ENCODE results near the gene SKA1.

SKA1 gene, protein sequence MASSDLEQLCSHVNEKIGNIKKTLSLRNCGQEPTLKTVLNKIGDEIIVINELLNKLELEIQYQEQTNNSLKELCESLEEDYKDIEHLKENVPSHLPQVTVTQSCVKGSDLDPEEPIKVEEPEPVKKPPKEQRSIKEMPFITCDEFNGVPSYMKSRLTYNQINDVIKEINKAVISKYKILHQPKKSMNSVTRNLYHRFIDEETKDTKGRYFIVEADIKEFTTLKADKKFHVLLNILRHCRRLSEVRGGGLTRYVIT

DNA sequence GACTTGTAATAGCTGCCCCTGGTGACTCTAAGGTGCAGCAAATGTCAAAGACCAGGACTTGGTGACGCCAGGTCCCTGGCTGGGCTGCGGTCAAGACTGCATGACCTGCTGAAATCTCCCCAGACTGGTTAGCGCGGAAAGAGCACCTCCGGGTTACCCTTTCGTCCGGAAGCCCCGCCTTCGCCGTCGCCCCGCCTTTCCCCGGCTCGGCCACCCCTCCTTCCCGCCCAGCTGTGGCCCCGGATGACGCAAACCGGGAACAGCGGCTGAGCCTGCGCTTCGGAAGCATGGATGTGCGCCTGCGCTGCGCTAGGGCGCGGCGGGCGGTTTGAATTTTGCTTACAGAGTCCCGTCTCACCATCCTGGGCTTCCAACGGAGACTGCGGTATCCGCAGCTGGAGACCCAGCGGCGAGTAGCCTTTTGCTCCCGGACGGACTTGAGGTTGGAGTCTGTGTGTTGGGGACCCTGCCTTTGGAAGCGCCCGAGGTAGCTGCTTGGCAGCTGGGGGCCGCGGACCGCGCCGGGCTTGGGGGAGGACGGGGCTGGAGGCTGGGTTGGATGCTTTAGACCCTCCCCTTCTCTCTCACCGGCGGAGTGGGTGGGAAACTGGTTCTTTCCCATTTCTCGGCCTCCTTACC lies at the start of gene SKA1:
TSS of gene SKA1 (plus strand) at position 294 of the 639 bp plus-strand sequence. CDS start 785 bp downstream, outside the sequence.
- peak; percentile 97 for DNase-seq

DNA sequence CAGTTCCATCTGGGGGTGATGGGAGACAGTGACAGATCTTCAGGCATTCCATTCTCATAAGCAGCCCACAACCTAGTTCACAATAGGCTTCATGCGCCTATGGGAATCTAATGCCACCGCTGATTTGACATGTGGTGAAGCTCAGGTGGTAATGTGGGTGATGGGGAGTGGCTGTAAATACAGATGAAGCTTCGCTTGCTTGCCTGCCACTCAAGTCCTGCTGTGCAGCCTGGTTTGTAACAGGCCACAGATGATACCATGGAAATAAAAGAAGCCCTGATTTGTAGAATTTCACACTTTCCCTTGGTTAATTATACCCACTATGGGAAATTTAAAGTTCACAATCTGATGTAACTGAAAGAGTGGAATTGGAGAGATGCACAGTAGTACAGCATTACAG lies 46.9 kb upstream of the SKA1 start:
- no peak for DNase-seq

DNA sequence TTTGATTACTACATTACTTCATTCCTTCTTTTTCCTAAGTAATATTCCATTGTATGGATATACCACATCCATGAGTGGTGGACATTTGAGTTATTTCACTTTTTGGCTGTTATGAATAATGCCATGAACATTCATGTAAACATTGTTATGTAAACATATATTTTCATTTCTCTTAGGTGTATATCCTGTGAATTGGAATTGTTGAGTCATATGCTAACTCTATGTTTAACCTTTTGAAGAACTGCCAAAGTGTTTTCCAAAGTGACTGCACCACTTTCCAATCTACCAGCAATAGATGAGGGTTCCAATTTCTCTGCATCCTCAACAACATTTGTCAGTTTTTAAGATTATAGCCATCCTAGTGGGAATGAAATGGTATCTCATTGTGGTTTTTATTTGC lies 44.7 kb upstream of the SKA1 start:
- DNase-seq, result no peak

DNA sequence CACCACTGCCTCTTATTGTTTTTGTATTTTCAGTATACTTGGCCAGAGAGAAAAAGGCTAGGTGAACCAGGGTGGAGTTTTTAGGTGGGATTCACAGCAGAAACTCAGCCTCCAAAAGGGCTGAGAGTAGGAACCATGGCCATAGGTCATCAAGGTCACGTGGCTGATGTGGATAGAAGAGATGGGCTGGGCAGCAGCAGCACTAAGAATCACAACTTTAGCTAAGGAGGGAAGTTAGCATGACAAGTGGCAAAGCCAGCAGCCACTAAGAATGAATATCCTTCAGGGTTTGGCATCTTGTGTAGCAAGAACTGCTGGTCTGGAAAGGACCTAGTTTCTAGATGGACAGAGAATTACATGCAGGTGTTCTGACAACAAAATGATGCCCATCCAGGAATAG lies 43.2 kb upstream of the SKA1 start:
- no peak for DNase-seq

DNA sequence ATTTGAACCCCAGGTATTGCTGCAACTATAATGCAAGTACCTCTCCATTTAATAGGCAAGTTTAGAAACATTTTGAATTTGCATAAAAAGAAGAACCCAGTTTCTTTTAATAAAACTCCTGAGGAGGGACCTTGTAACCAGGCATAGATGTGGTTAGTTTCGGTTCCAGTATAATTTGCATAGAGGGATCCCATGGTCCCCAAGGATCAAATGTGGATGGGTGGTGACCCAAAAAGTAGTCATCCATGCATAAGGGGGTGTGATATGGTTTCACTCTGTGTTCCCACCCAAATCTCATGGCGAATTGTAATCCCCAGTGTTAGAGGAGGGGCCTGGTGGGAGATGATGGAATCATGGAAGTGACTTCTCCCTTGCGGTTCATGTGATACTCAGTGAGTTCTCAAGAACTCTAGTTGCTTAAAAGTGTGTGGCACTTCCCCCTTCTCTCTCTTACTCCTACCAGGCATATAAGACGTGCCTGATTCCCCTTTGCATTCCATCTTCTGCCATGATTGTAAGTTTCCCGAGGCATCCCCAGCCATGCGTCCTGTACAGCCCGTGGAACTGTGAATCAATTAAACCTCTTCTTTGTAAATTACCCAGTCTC lies 40.2 kb upstream of the SKA1 start:
- DNase-seq, result no peak

DNA sequence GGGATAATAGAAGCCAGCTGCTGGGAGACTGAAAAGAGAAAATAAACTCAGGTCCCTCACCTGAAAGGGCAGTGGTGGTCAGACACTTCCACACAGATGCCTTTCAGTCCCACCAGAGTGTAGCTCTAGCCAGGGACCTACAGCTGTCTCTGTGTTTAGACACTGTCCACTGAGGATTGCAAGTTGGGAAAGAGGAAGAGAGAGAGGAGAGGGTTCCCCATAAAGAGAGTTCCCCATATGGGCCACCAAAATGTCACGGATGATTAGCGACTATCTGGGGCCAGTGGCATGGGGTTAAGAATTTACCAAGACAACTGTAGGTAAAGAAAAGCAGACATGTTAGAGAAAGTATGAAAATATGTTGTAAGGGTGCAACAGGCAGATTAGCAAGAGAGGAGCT lies 36.7 kb upstream of the SKA1 start:
- DNase-seq, result no peak

DNA sequence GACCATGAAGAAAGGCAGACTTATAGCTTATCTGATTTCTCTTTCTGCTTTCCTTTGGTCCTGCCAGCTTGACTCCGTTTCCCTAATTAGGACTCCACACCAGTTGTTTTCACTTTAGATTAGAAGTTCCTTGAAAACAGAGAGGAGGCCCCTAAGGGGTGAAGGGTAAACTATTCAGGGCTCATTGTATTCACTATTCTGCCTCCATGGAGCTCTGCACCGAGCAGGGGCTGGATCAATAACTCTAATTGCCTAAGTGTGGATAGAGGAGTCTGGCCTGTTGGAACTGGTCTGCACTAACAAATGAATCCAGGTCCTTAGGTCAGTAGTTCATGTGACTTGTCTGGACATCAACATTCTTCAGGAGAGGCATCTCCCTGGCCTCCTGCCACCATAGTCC lies 36.1 kb upstream of the SKA1 start:
- no peak for DNase-seq

DNA sequence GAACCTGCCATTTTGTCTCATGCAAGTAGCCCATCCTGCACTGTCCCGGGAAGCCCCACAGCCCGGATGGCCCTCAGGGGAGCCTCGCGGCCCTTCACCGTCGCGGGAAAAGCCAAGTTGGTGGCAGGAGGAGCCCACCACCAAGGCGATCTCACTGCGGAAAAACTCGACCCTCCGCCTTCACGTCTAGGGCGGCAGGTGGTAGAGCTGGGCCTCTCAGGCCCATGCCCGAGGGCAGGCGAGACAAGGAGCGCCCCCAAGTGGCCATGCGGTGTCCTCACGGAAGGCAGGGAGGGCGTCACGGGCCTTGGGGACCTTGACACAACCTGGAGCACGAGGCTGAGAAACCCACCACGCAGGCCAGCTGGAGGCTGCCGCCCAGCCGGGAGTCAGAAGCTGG lies 34.8 kb upstream of the SKA1 start:
- DNase-seq, result no peak

DNA sequence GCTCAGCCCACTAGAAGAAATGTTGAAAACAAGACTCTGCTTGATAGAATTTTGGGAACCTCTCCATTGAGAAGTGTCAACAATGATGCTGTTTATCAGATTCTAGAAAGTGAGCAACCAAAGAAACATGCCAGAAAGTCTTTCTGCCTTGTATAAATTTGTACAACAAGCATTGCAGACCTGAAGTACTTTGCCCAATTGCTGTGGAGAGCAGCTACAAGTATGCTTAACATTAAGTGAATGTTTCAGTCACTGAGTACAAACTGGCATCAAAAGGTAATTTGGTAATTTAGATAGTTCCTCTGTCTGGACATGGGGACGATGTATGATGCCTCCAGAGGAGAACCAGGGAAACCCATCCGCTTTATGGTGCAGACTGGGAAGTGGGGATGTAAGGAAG lies 33.4 kb upstream of the SKA1 start:
- no peak for DNase-seq

DNA sequence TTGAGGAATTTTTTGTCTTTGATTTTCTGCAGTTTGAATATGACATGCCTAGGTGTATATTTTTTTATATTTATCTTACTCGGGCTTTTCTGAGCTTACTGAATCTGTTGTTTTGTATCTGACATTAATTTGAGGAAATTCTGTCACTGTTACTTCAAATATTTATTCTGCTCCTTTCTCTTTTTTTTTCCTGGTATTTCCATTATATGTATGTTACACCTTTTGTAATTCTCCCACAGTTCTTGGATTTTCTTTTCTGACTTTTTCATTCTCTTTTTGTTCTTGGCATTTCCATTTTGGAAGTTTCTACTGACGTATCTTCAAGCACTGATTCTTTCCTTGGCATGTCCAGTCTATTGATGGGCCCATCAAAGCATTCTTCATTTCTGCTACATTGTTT lies 24.1 kb upstream of the SKA1 start:
- DNase-seq, result no peak

DNA sequence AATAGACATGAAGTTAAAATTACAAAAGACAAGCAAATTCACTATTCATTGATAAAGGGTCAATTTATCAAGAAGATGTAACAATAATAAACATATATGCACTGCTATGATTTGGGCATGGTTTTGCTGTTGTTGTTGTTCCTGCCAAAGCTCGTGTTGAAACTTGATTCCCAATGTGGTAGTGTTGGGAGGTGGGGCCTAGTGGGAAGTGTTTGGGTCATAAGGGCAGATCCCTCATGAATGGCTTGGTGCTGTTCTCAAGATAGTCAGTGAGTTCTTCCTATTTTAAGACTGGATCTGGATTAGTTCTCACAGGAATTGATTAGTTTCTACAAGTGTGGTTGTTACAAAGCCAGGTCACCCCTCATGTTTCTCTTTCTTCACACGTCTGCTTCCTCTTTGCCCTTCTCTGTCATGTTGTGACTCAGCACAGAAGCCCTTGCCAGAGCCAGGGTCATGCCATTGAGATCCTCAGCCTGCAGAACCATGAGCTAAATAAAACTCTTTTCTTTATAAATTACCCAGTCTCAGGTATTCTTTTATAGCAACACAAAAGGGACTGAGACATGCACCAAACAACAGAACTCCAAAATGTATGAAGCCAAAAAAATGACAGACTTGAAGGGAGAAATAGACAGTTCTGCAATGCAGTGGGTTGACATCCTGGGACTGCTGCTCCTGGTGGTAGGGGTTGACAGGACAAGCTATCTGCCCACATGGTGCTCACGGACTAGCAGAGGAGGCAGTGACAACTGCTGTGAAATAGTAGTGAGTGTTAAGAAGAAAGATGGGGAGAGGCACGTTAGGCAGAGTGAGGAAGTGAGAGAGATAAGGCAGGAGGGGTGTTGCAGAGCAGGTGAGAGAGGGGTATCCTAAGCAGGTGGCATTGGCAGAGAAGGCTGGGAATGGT lies 18.6 kb upstream of the SKA1 start:
- DNase-seq, result no peak

DNA sequence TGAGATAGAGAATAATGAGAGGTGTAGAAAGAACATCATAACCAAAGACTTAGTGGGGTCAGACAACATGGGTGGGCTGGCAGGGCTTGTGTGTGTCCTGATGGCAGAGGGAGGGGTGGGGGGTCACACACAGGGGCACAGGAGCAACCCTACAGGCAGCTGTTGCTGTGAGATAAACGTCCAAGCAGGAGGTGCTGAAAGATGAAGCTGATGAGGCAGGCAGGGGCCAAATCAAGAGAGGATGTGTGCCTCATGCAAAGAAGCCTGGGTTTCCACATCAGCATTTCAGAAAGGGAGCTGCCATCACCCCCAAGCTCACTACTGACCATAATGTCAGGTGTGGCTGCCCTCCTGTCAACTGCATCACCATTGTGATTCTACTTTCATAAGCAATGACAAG lies 16.0 kb upstream of the SKA1 start:
- DNase-seq, result no peak

DNA sequence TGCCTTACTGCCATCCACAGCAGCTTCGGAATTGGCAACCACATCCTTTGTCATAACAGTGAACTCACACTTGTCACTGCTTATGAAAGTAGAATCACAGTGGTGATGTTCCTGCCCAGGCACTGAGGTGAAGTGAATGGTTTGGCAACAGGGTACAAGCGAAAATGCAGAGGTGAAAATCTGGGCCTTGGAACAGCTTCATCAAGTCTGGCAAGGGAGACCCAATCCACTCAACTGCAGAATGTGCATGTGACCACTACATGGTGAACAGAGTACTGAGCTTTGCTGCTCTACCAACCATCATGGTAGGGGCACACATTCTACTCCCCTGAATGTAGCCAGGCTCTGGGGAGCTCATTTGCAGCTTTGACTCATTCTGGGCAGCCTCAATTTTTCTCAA lies 15.0 kb upstream of the SKA1 start:
- no peak for DNase-seq

DNA sequence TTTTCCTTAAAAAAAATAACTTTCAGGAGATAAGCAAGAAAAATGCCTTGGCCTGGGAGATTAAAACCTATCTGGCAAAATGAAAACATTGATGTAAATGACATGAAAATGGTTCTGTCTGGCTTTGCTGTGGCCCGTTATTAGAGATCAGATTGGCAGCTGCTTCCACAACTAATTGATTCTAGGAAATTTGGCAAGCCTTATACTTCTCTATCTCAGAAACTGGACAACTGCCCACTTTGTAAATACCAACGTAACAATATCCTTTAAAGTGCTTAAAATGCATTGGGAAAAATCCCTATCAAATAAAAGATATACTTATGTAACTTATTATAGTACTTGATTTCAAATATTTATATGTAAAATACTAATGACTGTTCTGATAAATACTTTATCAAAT lies 14.2 kb upstream of the SKA1 start:
- no peak for DNase-seq

DNA sequence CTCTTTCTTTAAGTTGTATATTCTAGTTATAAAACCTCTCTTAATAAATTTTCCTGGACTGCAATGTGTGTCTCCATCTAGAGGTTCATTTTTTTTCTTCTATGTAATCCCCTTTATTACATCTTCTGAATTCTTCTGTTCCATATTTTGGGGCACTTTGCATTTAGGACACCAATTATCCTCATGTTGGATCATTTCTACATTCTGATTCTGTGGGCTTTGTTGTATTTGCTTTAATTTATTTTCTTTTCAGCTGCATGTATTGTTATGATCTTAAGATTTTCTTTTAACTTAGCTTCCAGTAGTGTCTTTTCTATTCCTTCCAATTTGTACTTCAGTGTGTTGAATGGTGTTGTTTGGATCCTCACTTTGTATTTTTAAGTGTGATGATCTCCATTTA lies 5.2 kb upstream of the SKA1 start:
- DNase-seq, result no peak

DNA sequence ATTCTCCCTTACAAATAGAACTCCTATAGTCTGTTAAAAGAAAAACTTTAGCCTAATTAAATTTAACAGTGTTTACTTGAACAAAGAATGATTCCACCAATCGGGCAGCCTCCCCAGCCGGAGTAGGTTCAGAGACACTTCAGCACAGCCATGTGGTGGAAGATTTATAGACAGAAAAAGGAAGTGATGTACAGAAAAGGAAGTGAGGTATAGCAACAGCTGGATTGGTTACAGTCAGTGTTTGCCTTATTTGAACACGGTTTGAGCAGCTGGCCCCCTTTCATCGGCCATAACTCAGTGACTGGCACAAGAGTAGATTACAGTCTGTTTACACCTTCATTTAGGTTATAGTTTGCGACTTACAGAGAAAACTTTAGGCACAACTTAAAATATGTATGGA lies 2.1 kb upstream of the SKA1 start:
- DNase-seq, result no peak

DNA sequence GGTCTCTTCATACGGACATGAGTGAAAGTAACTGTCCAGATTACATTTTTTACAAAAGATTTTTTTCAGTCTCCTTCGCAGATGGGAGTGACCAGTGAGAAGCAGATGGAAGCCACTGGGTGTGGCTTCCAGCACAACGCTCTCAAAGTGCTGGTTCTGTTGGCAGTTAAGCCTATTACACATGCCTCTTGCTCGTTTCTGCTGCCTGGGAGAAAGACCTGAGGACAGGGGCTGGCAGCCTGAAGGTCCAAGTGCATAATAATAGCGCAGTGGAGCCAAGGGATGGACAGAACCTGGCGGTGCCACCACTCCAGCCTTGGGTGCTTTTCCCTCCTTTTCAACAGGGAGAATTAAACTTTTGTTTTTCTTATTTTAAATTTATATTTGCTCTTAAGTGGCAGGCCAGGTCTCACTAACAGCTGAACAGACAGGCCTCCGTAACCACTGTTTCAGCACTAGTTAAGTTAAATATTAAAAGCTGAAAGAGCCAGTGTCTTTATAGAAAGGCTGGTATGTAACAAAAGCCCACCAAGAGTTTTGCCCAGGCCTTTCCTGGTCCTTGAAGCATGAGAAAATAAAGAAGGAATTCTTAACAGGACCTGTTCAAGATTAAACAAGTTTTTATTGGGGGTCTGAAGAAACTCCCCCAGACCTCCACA lies 1.2 kb upstream of the SKA1 start:
- DNase-seq, result no peak

DNA sequence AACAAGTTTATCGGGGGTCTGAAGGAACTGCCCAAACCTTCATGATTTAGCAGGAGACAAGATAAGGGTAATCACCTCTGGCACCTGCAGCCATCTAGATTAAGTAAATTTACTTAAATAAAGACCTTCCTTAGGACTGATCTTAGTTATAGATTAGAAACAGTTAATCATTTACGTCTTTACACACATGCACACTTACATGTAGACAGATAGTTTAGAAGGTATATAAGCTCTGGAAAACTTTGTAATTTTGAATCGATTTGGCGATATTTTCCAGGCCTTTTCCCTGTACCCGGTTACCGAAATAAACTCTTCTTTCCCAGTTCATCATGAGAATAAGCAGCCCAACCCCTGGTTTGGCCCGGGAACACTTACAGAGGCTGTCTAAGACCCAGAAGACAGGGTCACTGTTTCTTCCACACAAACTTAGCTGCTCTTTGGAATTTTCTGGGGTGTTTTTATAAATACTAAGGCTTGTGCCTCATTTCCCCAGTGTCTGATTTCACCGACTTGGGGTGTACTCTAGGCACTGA lies 560 bp upstream of the SKA1 start:
- DNase-seq, result no peak

DNA sequence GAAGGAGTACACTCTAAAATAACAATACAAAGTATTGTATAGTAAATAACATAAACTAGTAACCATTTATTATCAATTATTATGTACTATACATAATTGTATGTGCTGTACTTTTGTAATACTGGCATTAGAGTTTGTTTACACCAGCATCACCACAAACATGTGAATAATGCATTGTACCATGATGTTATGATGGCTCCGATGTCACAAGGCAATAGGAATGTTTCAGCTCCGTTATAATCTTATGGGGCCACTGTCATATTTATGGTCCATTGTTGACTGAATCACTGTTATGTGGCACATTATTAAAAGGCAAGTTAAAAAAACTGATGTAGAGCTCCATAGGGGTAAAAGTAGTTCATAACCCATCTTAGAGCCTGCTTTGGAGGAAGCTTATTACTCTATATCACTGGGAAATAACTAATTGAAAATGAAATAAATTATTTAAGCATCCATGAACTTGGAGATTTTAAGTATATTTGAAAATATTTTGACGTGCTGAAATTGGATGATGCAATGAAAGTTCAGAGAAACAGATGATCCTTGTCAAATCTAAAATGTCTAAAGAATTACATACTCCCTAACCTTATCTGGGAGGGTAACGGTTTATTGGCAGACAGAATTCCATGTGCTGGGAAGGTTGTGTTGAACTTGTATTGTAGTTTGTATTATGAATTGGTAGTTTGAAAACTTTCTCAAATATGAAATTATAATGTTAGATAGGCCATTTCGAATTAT lies 2.4 kb downstream of the SKA1 start:
- DNase-seq, result no peak

DNA sequence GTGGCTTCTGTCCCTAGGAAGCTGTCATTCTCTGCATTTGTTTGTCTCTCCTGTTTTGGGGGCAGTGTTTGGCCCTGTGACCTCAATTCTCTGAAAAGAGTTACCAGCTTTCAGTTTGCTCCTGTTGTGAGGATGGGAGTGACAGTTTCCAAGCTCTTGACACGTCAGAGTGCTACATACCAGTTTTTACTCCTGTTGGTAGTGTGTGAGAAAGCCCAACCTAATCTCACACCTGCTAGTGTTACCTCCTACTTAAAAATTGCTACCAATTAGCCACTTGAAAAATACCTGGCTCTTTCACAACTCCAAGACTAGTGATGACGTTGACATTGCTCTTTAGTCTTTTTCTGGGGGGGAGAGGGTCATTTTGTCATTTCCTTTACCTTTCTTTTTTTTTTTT lies 14.1 kb downstream of the SKA1 start:
- DNase-seq, result no peak

DNA sequence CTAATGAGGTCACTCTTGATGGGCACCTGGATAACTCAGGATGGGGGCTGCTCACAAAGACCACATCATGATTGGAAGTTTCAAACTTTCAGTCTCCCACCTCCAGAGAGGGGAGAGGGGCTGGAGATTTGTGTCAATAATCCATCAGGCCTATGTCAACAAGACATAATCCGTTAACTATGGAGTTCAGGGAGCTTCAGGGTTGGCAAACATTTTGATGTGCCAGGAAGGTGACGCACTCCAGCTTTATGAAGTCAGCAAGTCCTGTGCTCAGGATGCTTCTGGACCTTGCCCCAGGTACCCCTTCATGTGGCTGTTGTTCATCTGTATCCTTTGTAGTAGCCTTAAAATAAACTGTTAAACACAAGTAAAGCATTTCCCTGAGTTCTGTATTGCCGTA lies 19.0 kb downstream of the SKA1 start:
- DNase-seq, result no peak

DNA sequence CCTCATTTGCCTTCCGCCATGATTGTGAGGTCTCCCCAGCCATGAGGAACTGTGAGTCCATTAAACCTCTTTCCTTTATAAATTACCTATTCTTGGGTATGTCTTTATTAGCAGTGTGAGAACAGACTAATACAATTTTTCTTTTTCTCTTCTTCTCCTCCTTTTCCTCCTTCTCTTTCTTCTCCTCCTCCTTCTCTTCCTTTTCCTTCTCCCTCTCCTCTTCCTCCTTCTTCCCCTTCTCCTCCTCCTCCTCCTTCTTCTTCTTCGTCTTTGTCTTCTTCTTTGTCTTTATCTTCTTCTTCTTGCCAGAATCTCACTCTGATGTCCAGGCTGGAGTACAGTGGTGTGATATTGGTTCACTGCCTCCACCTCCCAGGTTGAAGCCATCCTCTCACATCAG lies 20.2 kb downstream of the SKA1 start:
- DNase-seq, result no peak
